Nephron (organoid): ENCODE measurements around the gene CAMTA1.

Experiments used
- H3K27ac Mint-ChIP-seq, 3 experiments: 2 replicates each; pipeline ENCODE4 v1.8.0; 2020; ENCODE audit warnings: mixed read lengths in 3 of 3, mild to moderate bottlenecking in 2 of 3, moderate library complexity in 1 of 3
- H3K27me3 Mint-ChIP-seq: 2 replicates; pipeline ENCODE4 v1.8.0; 2021; ENCODE audit warnings: low read depth, mild to moderate bottlenecking, moderate library complexity, mixed read lengths
- H3K36me3 Mint-ChIP-seq: 2 replicates; pipeline ENCODE4 v1.8.0; 2020; ENCODE audit warnings: low read depth, mixed read lengths
- H3K4me1 Mint-ChIP-seq: 2 replicates; pipeline ENCODE4 v1.8.0; 2020; ENCODE audit warnings: mixed read lengths
- H3K4me3 Mint-ChIP-seq, 3 experiments: 2 replicates each; pipeline ENCODE4 v1.8.0; 2020; ENCODE audit warnings: mild to moderate bottlenecking in 3 of 3, mixed read lengths in 3 of 3, moderate library complexity in 2 of 3
- H3K9me3 Mint-ChIP-seq: 2 replicates; pipeline ENCODE4 v1.8.0; 2020; ENCODE audit warnings: mixed read lengths
- TF ChIP-seq, protein P1 (sequence below), 3 experiments: fragments of 200-600 bp; sonication (generic); IDR thresholded peaks; one replicate each; pipeline ENCODE4 v1.5.0; 2021; ENCODE audit warnings: antibody characterized with exemption in 3 of 3; ENCODE audit not compliant: unreplicated experiment in 3 of 3

Gene CAMTA1

DNA sequence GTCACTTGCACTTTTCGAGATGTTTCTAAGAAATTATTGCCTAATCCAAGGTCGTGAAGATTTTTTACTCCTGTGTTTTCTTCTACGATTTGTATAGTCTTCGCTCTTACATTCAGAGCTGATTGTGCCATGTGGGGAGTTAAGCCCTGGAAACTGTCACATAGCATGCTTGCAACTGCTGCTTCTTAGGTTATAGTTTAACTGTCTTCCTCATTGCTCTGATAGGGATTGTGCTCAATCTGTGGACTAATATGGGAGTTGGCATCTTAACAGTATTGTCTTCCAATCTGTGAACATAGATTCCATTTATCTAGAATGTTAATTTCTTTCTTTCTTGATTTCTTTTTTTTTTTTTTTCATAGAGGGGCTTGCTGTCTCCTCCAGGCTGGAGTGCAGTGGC, 34.8 kb upstream of the CAMTA1 start:
- Mint-ChIP-seq H3K27ac (no peak overlapping the region), H3K4me1 (no peaks in the 10 kb centered on the region), H3K9me3 (no peaks in the 10 kb centered on the region), H3K36me3 (no peaks in the 10 kb centered on the region), H3K4me3 (no peak overlapping the region), H3K27me3 (peaks cover 40% of the 10 kb centered on the region)
- TF ChIP-seq, protein P1, sequence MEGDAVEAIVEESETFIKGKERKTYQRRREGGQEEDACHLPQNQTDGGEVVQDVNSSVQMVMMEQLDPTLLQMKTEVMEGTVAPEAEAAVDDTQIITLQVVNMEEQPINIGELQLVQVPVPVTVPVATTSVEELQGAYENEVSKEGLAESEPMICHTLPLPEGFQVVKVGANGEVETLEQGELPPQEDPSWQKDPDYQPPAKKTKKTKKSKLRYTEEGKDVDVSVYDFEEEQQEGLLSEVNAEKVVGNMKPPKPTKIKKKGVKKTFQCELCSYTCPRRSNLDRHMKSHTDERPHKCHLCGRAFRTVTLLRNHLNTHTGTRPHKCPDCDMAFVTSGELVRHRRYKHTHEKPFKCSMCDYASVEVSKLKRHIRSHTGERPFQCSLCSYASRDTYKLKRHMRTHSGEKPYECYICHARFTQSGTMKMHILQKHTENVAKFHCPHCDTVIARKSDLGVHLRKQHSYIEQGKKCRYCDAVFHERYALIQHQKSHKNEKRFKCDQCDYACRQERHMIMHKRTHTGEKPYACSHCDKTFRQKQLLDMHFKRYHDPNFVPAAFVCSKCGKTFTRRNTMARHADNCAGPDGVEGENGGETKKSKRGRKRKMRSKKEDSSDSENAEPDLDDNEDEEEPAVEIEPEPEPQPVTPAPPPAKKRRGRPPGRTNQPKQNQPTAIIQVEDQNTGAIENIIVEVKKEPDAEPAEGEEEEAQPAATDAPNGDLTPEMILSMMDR (IDR thresholded peaks at IDR 0.05; ENCODE audit: unreplicated experiment in 3 of 3) = no peak

DNA sequence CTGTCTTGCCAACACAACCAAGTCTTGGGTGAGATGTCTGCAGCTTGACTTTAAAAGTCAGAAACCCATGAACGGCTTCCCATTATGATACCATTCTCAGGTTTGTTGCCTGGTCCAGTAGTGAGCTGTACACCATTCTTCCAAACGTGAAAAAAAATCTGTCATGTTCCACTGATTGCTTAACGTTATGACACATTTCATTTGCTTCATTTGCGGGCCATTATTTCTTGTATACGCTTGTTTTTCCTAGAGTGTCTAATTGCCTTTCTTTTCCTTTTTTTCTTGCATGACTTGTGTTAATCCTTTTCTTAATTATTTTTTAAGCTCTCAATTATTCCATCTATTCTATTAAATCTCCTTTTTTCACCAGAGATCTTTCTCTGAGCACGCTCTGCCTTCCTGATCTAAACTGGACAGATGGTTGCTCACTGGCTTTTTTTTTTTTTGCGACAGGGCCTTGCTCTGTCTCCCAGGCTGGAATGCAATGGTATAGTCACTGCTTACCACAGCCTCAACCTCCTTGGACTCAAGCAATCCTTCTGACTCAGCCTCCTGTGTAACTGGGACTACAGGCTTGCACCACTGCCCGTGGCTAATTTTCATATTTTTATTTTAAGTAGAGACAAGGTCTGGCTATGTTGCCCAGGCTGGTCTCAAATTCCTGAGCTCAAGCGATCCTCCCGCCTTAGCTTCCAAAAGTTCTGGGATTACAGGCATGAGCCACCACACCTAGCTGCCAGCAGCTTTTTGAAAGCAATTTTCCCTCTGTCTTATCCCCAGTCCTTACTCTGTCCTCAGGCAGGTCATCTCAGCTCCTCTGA, 31.7 kb upstream of the CAMTA1 start:
- Mint-ChIP-seq H3K27ac (no peak overlapping the region), H3K4me3 (no peak overlapping the region), H3K36me3 (no peaks in the 10 kb centered on the region)

DNA sequence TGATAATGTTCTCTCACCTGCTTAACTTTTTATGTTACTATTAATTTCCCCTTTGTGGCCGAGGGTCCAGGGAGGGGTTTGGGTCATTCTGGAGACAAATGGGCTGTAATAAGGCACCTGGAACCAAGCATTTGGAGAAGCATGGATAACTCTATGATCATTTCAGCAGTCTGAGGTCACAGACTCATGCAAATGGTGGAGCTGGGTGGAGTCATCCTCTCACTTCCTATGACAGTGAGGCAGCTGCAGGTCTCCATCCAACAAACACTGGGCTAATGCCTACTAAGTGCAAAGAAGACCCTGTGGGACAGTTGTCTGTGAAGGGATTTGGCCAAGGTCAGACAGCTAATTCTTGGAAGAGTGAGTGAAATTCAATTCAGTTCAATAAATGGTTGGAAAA, 28.8 kb upstream of the CAMTA1 start:
- Mint-ChIP-seq H3K27me3 (peaks cover 14% of the 10 kb centered on the region), H3K9me3 (no peaks in the 10 kb centered on the region), H3K27ac (no peak overlapping the region), H3K4me3 (no peak overlapping the region), H3K4me1 (no peaks in the 10 kb centered on the region), H3K36me3 (no peaks in the 10 kb centered on the region)
- TF ChIP-seq, protein P1 (IDR thresholded peaks at IDR 0.05; ENCODE audit: unreplicated experiment in 3 of 3) = no peak

More for the DNA sequence above, 31.7 kb upstream of the CAMTA1 start:
- Mint-ChIP-seq H3K27me3 (peaks cover 35% of the 10 kb centered on the region), H3K9me3 (no peaks in the 10 kb centered on the region), H3K4me1 (no peaks in the 10 kb centered on the region)
- TF ChIP-seq, protein P1 (IDR thresholded peaks at IDR 0.05; ENCODE audit: unreplicated experiment in 3 of 3) = no peak

DNA sequence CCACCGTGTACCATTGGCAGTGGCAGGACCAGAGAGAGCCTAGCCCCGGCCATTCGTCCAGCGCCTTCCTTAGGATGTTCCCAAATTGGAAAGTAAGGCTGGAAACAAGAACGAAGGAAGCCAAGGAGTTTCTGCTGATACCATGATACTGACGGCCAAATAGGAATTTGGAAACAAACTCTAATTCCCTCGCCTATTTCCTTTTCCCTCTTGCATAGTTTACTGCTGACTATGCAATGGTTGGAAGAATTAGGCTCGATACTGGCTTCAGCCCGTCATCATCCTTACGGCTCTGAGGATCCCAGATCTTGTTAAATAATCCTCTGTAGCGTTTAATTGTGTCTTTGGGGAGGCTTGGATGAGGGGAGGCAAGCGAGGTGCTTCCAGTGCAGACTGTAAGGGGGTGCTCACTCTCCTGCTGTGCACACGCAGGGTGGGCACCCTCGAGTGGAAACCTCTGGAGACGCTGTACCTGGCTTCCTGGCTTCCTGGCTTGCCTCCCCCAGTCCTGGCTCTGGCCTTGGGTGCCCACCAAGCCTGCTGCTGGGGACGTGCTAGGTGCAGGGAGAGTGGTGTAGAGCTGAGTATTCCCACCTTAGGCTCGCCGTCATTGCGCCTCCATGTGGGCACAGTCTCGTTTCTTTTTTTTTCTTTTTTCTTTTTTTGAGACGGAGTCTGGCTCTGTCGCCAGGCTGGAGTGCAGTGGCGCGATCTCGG, 27.4 kb upstream of the CAMTA1 start:
- Mint-ChIP-seq H3K9me3 (no peaks in the 10 kb centered on the region), H3K27ac (no peak overlapping the region), H3K4me3 (no peak overlapping the region), H3K36me3 (no peaks in the 10 kb centered on the region), H3K27me3 (peaks cover 18% of the 10 kb centered on the region), H3K4me1 (no peaks in the 10 kb centered on the region)
- TF ChIP-seq, protein P1 (IDR thresholded peaks at IDR 0.05; ENCODE audit: unreplicated experiment in 3 of 3) = no peak

DNA sequence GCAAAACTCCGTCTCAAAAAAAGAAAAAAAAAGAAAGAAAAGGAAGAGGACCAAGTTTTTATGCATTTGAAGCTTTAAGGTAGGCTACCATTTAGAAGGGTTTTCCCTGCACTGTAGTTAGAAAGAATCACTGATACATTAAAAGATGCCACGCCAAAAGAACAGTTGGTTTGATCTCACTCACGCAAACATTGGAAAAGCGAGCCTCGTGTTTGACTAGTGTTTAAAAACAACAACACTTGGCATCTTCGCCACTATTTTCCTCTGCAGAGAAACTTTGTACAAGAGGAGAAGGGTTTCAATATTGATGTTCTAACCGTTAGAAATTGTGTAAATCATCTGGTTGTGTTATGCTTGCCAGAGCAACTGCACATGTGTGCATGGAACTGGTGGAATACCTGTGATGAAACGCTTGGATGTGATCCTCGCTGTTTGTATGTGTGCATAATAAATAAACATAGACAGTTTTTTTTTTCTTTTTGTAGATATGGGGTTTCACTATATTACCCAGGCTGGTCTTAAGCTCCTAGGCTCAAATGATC, 24.0 kb upstream of the CAMTA1 start:
- H3K36me3 Mint-ChIP-seq = no peaks in the 10 kb centered on the region
- no peaks in the 10 kb centered on the region for H3K4me1 Mint-ChIP-seq
- peaks cover 20% of the 10 kb centered on the region for H3K27me3 Mint-ChIP-seq
- TF ChIP-seq, protein P1 (IDR thresholded peaks at IDR 0.05; ENCODE audit: unreplicated experiment in 3 of 3) = no peak
- H3K9me3 Mint-ChIP-seq = no peaks in the 10 kb centered on the region
- H3K4me3 Mint-ChIP-seq = no peak overlapping the region
- no peak overlapping the region for H3K27ac Mint-ChIP-seq
